GM20431 (cell line): ENCODE measurements around the gene OIP5.
"Not testable (repeated sequence)": the region's sequence is repeated elsewhere in the genome, so short reads cannot be mapped to it uniquely, and the experiment has no call there.

Experiments used
- in situ Hi-C: fragments of 300-500 bp; cut with MseI, MboI; formaldehyde crosslinking; loops from one replicate; pipeline ENCODE4 v1.15.0; 2020; ENCODE audit warnings: low sequenced_read_pairs; ENCODE audit not compliant: unreplicated experiment

Gene OIP5

DNA sequence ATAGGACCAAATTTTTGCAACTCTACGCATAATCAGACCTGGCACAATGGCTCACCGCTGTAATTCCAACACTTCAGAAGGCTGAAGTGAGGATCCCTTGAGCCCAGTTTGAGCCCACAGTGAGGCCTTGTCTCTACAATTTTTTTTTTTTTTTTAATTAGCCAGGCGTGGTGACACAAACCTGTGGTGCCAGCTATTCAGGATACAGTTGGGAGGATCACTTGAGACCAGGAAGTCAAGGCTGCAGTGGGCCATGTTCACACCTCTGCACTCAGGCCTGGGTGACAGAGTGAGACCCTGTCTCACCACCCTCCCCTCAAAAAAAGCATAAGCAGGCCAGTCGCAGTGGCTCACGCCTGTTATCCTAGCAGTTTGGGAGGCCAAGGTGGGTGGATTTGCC, 24.7 kb downstream of the OIP5 start:
- in situ Hi-C loops: no loop called here

DNA sequence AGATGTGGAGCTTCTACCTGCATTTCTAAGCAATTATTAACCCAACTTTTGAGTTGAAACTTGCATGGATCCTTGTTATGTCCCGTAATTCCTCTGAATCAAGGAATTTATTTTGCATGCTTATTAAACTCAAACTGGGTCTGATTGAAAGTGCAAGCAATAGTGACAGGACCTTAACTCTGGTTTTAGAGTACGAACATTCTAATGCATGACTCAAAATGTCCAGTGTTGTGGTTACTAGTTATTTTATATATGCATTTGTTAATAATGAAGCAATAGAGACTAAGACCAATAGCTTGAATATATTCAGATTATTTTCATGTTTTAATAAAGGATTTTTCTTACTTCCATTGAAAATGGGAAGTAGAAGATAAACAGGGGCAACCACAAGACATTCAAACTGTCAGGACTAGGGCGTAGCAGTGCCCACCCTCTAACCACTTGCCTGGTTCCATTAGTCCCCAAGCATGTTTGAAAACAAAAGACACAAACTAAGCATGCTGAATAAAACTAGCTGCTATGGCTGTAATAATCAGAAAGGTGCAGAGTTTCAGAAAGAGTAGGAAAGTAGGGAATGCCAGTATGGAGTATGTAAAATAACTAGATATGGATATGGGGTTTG, 28.1 kb downstream of the OIP5 start:
- in situ Hi-C loops: no loop called here

DNA sequence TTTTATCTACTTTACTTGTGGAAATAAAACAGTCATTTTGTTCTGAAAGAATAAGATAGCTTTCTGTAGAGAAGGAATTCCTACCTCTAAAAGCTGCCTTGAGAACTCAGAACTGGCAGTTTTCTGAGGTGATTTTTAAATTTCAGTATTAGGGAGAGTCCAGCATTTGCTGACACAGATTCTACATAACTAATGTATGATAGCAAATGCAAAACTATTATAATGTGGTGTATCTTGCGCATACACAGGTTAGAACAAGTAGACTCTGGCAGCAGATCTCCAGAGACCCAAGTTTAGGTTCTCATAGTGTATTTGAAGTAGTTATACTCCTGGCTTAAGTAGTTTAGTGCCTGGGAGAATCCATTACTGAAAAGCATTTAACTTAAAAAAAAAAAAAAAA, 30.8 kb downstream of the OIP5 start:
- in situ Hi-C loops: no loop called here

DNA sequence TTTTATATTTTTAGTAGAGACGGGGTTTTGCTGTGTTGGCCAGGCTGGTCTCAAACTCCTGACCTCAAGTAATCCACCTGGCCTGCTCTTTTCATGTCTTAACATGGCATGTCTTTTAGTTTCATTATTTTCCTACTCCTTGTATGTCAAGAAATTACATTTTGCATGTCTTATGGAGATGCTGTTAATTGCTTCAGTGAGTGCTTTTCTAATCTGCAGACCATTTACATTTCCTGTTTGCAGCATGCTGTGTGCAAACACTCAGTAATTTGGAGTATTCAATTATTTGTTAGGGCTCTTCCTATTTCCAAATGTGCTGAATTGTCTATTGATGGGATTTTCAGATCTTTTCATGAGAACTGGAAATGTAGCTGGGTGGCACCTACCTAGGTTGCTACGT, 31.3 kb downstream of the OIP5 start:
- in situ Hi-C loops: not testable (repeated sequence)

DNA sequence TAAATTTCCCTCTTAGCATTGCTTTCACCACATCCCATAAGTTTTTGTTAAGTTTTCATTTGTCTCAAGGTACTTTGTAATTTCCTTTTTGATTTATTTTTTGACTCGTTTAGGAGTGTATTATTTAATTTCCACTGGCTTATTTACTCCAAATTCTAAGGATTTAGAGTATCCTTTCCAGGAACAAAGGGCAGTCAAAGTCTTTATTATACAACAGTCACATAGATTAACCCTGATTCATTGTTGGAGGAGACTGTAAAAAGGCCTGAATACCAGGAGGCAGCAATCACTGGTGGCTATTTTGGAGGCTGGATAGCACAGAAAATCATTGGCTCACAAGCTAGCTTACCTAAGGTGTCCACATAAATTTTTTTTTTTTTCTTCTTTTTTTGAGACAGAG, 39.9 kb downstream of the OIP5 start:
- in situ Hi-C loops: no loop called here

DNA sequence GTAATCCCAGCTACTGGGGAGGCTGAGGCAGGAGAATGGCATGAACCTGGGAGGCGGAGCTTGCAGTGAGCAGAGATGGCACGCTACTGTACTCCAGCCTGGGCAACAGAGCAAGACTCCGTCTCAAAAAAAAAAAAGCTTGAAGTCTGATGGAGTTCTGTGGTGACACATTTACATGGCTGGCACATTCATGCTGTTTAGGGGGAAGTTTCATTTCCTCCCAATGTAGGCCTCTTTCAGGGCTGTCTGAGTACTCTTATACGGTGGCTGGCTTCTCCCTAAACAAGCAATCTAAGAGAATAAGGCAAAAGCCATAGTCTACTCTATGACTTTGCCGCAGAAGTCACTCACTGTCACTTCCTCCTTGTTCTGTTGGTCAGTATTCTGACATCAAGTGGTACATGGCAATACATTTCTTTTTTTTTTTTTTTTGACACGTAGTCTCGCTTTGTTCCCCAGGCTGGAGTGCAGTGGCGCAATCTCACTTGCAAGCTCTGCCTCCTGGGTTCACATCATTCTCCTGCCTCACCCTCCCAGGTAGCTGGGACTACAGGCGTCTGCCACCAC, 41.2 kb downstream of the OIP5 start:
- in situ Hi-C loops: no loop called here

DNA sequence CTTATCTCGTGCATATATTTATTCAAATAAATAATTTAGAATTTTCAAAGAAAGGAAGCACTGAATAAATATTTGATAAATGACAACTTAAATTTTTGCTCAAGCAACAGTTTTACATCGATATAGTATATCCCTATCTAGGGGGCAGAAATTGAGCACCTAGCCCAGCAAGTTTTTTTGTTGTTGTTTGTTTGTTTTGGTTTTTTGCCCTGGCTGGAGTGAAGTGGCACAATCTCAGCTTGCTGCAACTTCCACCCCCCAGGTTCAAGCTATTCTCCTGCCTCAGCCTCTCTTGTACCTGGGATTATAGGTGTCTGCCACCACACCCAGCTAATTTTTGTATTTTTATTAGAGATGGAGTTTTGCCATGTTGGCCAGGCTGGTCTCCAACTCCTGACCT, 42.4 kb downstream of the OIP5 start:
- in situ Hi-C loops: no loop called here

DNA sequence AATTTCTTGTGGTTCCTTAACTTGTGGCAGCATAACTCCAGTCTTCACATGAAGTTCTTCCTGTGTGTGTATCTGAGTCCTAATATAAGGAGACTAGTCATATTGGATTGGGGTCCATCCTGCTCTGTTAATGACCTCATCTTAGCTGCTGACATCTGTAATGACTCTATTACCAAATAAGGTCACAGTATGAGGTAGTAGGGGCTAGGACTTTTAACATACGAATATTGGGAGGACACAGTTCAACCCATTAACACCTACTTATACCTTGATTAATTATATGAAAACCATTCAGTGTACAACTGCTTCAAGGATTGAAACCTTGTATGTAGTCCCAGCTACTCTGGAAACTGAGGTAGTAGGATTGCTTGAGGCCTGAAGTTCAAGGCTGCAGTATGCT, 43.9 kb downstream of the OIP5 start:
- in situ Hi-C loops: no loop called here

DNA sequence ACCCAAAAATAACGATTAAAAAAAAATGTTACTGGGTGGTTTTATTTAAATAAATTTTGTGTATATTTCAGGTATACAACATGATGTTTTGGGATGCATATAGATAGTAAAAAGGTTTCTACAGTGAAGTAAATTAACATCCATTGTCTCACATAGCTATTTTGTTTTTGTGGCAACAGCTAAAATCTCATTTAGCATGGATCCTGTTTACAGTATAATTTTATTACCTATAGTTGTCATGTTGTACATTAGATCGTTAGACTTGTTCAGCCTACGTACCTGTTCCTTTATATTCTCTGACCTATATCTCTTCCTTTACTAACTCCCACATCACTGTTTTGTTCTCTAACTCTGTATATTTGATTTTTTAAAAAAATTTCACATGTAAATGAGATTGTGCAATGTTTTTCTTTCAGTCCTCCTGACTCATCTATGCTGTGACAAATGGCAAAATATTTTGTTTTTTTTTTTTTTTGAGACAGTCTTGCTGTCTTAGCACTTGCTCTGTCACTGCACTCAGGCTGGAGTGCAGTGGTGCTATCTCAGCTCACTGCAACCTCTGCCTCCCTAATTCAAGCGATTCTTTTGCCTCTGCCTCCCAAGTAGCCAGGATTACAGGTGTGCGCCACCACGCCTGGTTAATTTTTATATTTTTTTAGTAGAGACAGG, 45.6 kb downstream of the OIP5 start:
- in situ Hi-C loops: no loop called here

DNA sequence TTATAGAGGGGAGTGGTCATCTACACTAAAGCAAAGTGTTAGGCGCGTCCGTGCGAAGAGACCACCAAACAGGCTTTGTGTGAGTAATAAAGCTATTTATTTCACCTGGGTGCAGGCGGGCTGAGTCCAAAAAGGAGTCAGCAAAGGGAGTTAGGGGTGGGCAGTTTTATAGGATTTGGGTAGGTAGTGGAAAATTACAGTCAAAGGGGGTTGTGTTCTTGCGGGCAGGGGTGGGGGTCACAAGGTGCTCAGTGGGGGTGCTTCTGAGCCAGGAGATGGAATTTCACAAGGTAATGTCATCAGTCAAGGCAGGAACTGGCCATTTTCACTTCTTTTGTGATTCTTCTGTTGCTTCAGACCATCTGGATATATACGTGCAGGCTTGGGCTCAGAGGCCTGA, 47.1 kb downstream of the OIP5 start:
- in situ Hi-C loops: no loop called here

DNA sequence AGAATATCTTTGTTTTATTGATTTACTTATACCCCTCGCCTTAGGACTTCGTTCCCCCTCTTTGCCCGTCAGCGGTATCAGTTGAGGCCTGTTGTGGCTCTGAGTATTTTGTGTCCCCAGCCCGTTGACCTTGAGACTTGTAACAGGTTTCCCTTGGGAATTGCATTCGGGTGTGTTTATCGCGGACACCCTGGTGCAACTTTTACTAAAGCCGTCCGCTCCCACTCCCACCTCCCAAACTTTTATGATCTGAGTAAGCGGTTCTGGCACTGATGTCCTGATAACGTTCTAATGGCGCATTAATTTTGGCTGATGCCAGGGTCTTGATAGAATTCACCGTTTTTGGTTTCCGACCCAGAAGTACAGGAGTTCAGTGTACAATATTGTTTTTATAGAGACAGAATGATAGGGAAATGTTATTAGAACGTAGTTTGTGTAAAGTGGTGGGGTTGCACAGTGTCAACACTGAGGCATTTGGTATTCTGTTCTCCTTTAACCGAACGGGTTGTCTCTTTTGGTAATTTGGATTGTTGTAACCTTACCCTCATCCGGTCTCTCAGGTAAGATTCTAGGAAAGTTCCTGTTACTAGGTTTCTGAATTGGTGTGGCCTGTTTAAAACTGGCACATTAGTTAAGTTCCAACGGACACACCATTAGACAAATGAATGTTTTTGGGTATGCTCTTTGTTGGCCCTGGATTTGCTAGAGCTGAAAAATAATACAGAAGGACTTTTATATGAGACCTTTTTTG, 47.8 kb downstream of the OIP5 start:
- in situ Hi-C loops: no loop called here

DNA sequence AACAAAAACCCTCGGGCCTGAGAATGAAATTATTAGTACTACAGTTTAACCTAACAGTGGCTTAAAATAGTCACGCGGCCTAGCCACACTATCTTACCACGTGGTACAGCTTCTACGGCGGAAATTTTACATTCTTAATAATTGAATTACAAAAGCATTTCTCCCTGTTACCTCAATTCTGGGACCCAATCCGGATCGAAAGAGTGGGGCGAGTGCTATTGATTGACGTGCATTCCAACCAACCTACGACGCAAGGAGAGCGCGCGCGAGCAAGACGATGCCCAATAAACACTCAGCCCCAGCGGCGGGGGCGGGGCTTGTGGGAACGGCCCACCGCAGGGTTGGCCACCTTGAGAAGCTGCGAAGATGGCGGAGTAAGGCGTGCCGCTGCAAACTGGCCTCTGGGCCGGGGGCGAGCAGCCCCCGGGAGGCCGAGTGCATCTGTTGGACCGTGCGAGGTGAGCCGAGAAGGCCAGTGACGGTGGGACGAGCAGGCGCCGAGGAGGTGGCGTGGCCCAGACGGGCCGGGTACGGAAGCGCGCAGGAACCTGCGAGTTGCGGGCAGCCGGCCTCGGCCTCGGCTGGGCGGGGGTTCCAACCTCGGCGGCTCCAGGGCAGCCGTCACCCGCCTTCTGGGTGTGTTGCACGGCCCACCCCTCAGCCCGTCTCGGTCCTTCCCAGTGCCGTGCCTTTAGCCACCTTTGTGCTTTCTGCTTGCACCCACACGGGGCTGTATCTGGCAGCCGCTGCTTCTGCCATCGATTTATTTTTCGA, 48.6 kb downstream of the OIP5 start:
- in situ Hi-C loops: no loop called here

DNA sequence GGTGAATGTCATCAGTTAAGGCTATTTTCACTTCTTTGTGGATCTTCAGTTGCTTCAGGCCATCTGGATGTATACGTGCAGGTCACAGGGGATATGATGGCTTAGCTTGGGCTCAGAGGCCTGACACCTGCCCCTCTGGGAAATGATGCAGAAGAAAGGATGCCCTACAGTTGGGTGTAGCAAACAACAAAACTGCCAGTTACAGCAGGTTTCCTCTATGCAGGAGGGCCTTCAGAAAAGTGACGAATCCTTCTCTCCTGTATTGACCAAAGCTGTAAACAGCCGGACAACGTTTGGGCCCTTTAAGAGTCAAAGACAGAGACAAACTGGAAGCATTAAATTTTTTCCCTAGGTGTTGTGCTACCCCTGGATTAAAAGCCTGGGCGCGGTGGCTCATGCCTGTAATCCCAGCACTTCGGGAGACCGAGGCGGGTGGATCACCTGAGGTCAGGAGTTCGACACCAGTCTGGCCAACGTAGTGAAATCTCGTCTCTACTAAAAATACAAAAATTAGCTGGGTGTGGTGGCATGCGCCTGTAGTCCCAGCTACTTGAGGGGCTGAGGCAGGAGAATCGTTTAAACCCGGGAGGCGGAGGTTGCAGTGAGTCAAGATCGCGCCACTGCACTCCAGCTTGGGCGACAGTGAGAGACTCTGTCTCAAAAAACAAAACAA, 49.3 kb downstream of the OIP5 start:
- in situ Hi-C loops: not testable (repeated sequence)

DNA sequence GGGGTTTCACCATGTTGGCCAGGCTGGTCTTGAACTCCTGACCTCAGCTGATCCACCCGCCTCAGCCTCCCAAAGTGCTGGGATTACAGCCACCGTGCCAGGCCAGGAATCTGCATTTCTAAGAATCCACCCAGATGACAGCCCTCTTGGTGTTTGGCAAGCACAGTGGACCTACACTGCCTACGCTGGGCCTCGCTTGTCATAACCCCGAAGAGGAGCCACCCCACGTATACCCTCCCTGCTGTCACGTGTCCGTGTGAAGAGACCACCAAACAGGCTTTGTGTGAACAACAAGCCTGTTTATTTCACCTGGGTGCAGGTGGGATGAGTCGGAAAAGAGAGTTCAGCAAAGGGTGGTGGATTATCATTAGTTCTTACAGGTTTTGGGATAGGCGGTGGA, 50.0 kb downstream of the OIP5 start:
- in situ Hi-C loops: not testable (repeated sequence)

DNA sequence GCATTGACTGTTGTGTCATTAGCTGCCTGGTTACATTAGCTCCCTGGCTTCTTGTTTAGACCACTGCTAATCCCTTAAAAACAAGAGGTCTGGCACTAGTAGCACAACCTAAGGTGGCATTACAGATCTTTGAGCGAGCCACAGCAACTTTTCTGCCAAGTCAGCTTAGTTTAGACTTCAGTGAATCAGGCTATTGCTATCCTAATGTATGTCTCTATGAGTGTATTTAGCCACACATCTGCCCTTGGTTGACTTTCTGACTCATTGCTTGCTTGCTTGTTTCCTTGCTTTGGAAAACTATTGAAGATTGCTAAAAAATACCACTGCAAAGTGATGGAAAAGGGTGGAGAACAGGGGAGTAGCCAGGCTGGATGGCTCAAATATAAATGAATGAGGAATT, 51.2 kb downstream of the OIP5 start:
- in situ Hi-C loops: no loop called here

DNA sequence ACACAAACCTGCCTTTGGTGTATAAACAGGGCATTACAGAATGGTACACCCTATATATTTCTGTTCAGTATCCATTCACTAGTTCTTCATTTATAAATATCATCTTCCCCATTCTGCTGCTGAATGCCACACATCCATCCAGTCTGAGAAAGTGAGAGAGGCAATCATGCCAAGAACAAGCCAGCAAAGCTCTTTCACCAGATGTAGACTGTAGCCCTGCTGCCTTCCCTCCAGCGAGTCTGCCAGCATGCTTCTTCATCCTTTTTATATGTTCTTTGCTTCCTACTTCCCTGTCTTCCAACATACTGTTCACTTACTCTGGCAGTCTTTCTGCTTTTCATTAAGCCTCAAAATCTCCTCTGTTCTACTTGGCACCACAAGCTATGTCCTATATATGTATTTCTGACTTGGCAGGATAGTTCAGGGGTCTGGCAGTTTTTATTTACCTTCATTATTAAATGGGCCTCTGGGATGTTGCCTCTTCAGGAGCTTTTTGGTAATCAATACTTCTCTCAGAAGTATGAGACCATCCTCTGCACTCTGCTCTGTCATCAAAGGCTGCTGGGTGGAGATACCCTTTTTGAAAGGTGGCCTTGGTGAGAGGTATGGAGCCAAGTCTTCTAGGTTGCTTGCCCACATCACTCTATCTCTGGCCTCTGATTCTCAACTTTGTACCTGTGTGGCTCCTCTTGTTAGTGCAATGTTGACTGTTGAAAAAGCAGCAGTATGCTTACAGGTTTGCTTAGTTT, 52.7 kb downstream of the OIP5 start:
- in situ Hi-C loops: no loop called here

DNA sequence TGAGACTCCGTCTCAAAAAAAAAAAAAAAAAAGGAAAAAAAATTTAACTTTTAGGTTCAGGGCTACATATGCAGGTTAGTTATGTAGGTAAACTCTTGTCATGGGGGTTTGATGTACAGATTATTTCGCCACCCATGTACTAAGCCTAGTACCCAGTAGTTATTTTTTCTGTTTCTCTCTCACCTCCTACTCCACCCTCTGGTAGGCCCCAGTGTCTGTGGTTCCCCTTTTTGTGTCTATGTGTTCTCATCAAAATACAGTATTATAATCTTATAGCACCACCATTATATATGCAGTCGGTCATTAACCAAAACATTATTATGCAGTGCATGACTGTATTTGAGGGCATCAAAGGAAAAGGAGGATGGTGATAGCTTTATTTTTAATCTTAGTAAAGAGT, 54.1 kb downstream of the OIP5 start:
- in situ Hi-C loops: no loop called here

DNA sequence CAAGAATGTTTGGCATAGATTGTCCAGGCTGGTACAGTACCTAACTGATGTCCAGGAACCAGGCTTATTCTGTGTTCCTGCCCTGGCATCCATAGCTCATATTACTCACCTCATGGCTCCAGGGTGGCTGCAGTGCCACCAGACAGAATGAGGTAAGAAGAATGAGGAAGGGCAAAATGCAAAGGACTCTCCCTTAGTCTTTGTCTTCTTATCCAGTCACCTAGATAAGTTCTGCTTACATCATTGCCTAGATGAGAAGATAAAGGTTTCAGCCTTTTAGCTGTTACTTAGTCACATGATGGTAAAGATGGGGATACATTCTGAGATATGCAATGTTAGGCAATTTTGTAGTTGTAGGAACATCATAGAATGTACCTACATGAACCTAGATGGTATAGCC, 55.6 kb downstream of the OIP5 start:
- in situ Hi-C loops: no loop called here

DNA sequence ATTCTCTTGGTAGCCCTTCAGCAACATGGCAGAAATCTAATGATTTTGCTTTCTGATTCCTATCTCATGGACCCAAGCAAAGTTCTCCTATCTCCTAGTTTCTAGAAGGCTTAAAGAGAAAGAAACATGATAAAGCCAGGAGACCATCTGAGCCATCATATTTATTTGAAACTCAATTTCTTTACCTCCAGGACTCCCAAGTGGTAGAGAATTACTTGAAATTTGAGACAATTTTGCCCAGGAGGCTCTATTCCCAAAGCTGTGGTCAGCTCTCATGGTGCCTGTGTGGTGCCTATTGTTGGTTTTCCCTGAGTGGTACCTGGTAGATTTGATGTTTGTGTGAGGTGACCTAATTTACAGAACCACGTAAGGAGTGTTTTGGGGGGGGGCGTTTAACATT, 62.5 kb downstream of the OIP5 start:
- in situ Hi-C loops: no loop called here
